OCI-LY1 (cell line): Measurements from ENCODE around the gene MCCC1.

Source experiments
- H2AFZ ChIP-seq: fragments of 200-600 bp; sonication (generic), shearing (Covaris generic); 2 replicates; pipeline ENCODE4 v1.6.0; 2014; ENCODE audit warnings: antibody characterized with exemption, mild to moderate bottlenecking, low read length
- H3F3A ChIP-seq: fragments of 200-600 bp; sonication (generic), shearing (Covaris generic); 2 replicates; pipeline ENCODE4 v1.6.0; 2014; ENCODE audit warnings: mild to moderate bottlenecking, antibody characterized with exemption, low read length, moderate library complexity; ENCODE audit not compliant: insufficient read depth
- H3K27ac ChIP-seq: fragments of 200-600 bp; sonication (generic); 2 replicates; pipeline ENCODE4 v1.5.1; 2014; ENCODE audit warnings: low read length, mixed run types, mild to moderate bottlenecking, low read depth; ENCODE audit not compliant: poor library complexity, severe bottlenecking
- H3K27me3 ChIP-seq: fragments of 200-600 bp; sonication (generic); 2 replicates; pipeline ENCODE4 v1.6.0; 2014; ENCODE audit warnings: antibody characterized with exemption, mild to moderate bottlenecking, low read length, moderate library complexity; ENCODE audit not compliant: insufficient read depth
- H3K36me3 ChIP-seq: fragments of 200-600 bp; sonication (generic); 2 replicates; pipeline ENCODE4 v1.6.1; 2014; ENCODE audit warnings: mild to moderate bottlenecking, antibody characterized with exemption, low read length, moderate library complexity, mixed read lengths; ENCODE audit not compliant: insufficient read depth
- H3K4me1 ChIP-seq: fragments of 200-600 bp; sonication (generic); 2 replicates; pipeline ENCODE4 v1.5.1; 2014; ENCODE audit warnings: mild to moderate bottlenecking, low read length, moderate library complexity; ENCODE audit not compliant: insufficient read depth, severe bottlenecking
- H3K4me2 ChIP-seq: fragments of 200-600 bp; sonication (generic), shearing (Covaris generic); 2 replicates; pipeline ENCODE4 v1.6.1; 2014; ENCODE audit warnings: low read length
- H3K4me3 ChIP-seq: fragments of 200-600 bp; sonication (generic); 2 replicates; pipeline ENCODE4 v1.5.1; 2014; ENCODE audit warnings: low read length, low read depth, mild to moderate bottlenecking, mixed read lengths; ENCODE audit not compliant: poor library complexity, severe bottlenecking
- H3K79me2 ChIP-seq: fragments of 200-600 bp; shearing (Covaris generic); 2 replicates; pipeline ENCODE4 v1.6.1; 2016; ENCODE audit warnings: mixed run types, low read length, mixed read lengths; ENCODE audit not compliant: insufficient read depth
- H3K9ac ChIP-seq: fragments of 200-600 bp; sonication (generic), shearing (Covaris generic); 2 replicates; pipeline ENCODE4 v1.6.1; 2014; ENCODE audit warnings: mild to moderate bottlenecking, low read length, mixed read lengths
- H3K9me2 ChIP-seq: fragments of 200-600 bp; sonication (generic), shearing (Covaris generic); 2 replicates; pipeline ENCODE4 v1.6.1; 2014; ENCODE audit warnings: low read depth, mild to moderate bottlenecking, low read length, mixed read lengths
- H3K9me3 ChIP-seq: fragments of 200-600 bp; shearing (Covaris generic); 2 replicates; pipeline ENCODE4 v1.6.1; 2014; ENCODE audit warnings: low read length, mixed read lengths
- H4K20me1 ChIP-seq: fragments of 200-600 bp; sonication (generic), shearing (Covaris generic); 2 replicates; pipeline ENCODE4 v1.6.0; 2016; ENCODE audit warnings: mild to moderate bottlenecking, low read length; ENCODE audit not compliant: insufficient read depth
- CTCF ChIP-seq: fragments of 200-600 bp; sonication (generic), shearing (Covaris generic); IDR thresholded peaks from 2 replicates; pipeline ENCODE4 v1.5.1; 2017; ENCODE audit warnings: mild to moderate bottlenecking, antibody characterized with exemption, low read length, moderate library complexity, mixed read lengths
- EZH2 ChIP-seq: fragments of 200-600 bp; sonication (generic), shearing (Covaris generic); IDR thresholded peaks from 2 replicates; pipeline ENCODE4 v1.8.0; 2017; ENCODE audit warnings: borderline replicate concordance, mixed run types, mild to moderate bottlenecking, antibody characterized with exemption, low read length, moderate library complexity, mixed read lengths

The MCCC1 gene

GRCh38 chr3:182970811-182971418 is 128.4 kb downstream of the MCCC1 start:
- Histone ChIP-seq H3K9me2 (no peaks in the 10 kb centered on the region), H3K4me2 (peak overlapping the region; percentile 17; the same call in 1 of the 2 replicates), H3K27me3 (no peaks in the 10 kb centered on the region), H3F3A (no peaks in the 10 kb centered on the region), H3K4me1 (peaks cover 77% of the 10 kb centered on the region), H3K27ac (peak overlapping the region; percentile 10), H3K79me2 (peaks cover 95% of the 10 kb centered on the region), H3K36me3 (0 out of 2 replicates have a peak, but pooled peaks cover 4% of the 10 kb centered on the region), H3K9me3 (no peaks in the 10 kb centered on the region), H3K9ac (no peak overlapping the region; the same call in 1 of the 2 replicates), H4K20me1 (no peaks in the 10 kb centered on the region), H3K4me3 (no peak overlapping the region), H2AFZ (no peak overlapping the region)
- TF ChIP-seq EZH2, result no peak
- no peak for TF ChIP-seq CTCF

GRCh38 chr3:182969853-182970252 is 129.4 kb downstream of the MCCC1 start:
- no peak for TF ChIP-seq CTCF
- no peak for TF ChIP-seq EZH2
- no peak overlapping the region for H2AFZ ChIP-seq
- H4K20me1 ChIP-seq, result no peaks in the 10 kb centered on the region
- peaks cover 69% of the 10 kb centered on the region for H3K4me1 ChIP-seq
- H3K27me3 ChIP-seq, result no peaks in the 10 kb centered on the region
- H3K79me2 ChIP-seq, result peaks cover 96% of the 10 kb centered on the region
- no peaks in the 10 kb centered on the region for H3K9me2 ChIP-seq
- 0 out of 2 replicates have a peak, but pooled peaks cover 4% of the 10 kb centered on the region for H3K36me3 ChIP-seq
- no peaks in the 10 kb centered on the region for H3F3A ChIP-seq
- no peaks in the 10 kb centered on the region for H3K9me3 ChIP-seq
- peak overlapping the region; percentile 12 for H3K27ac ChIP-seq
- H3K9ac ChIP-seq, result no peak overlapping the region
- no peak overlapping the region for H3K4me3 ChIP-seq
- H3K4me2 ChIP-seq, result no peak overlapping the region

- no peak for TF ChIP-seq EZH2
- no peak for TF ChIP-seq CTCF
- Histone ChIP-seq H3F3A (no peaks in the 10 kb centered on the region), H3K9me2 (no peaks in the 10 kb centered on the region), H2AFZ (no peak overlapping the region), H3K9ac (no peak overlapping the region), H3K9me3 (no peaks in the 10 kb centered on the region), H3K4me2 (no peak overlapping the region), H3K27ac (peak overlapping the region; percentile 12), H3K36me3 (0 out of 2 replicates have a peak, but pooled peaks cover 4% of the 10 kb centered on the region), H3K4me1 (peaks cover 63% of the 10 kb centered on the region), H3K4me3 (no peak overlapping the region), H3K27me3 (no peaks in the 10 kb centered on the region), H4K20me1 (no peaks in the 10 kb centered on the region), H3K79me2 (peaks cover 93% of the 10 kb centered on the region)
These were observed 130.0 kb downstream of the MCCC1 start for GRCh38 chr3:182969277-182969676.
